WTC11 (cell line): ENCODE measurements around the gene RBFOX2. TPM values are rescaled to one million over a fixed set of nuclear protein-coding genes. Genes with fewer than 3 reads are reported as not detected.

ENCODE experiments used
- ATAC-seq: fragments of 200-7000 bp; cut with Tn5 transposase; 2 replicates; pipeline ENCODE4 v1.10.0; 2021; ENCODE audit warnings: mild to moderate bottlenecking, moderate library complexity
- CTCF ChIA-PET: fragments of 300-600 bp; sonication (Branson Sonifier 250); formaldehyde crosslinking; loops from one replicate; lab custom pipeline; 2021; ENCODE audit warnings: antibody characterized with exemption; lab: Charles Lee
- POLR2A ChIA-PET: fragments of 350-600 bp; sonication (Branson Sonifier 250); formaldehyde crosslinking; loops from one replicate; lab custom pipeline; 2021; ENCODE audit warnings: antibody characterized with exemption; lab: Charles Lee
- DNase-seq: peaks from one replicate; pipeline ENCODE4 v3.0.0; 2021; ENCODE audit warnings: low spot score
- H3K27ac Mint-ChIP-seq: 2 replicates; pipeline ENCODE4 v1.8.0; 2021; ENCODE audit warnings: mixed read lengths
- H3K27me3 Mint-ChIP-seq: 2 replicates; pipeline ENCODE4 v1.8.0; 2021; ENCODE audit warnings: low read depth, mild to moderate bottlenecking, moderate library complexity, mixed read lengths
- H3K36me3 Mint-ChIP-seq: 2 replicates; pipeline ENCODE4 v1.8.0; 2021; ENCODE audit warnings: mixed read lengths
- H3K4me1 Mint-ChIP-seq: 2 replicates; pipeline ENCODE4 v1.8.0; 2022; ENCODE audit warnings: mixed read lengths
- H3K4me3 Mint-ChIP-seq: 2 replicates; pipeline ENCODE4 v1.8.0; 2021; ENCODE audit warnings: mild to moderate bottlenecking, moderate library complexity, mixed read lengths
- H3K9me3 Mint-ChIP-seq: 2 replicates; pipeline ENCODE4 v1.8.0; 2021; ENCODE audit warnings: mixed read lengths
- ATF2 ChIP-seq: sonication (generic); formaldehyde crosslinking; IDR thresholded peaks from 2 replicates; pipeline ENCODE4 v1.8.1; 2022; ENCODE audit warnings: low read depth, missing genetic modification reagents, borderline replicate concordance
- CREM ChIP-seq: sonication (generic); formaldehyde crosslinking; IDR thresholded peaks from 2 replicates; pipeline ENCODE4 v1.8.1; 2022; ENCODE audit warnings: mild to moderate bottlenecking, missing genetic modification reagents, moderate library complexity
- E2F1 ChIP-seq: sonication (generic); formaldehyde crosslinking; IDR thresholded peaks from 2 replicates; pipeline ENCODE4 v1.8.0; 2022; ENCODE audit warnings: mild to moderate bottlenecking, missing genetic modification reagents
- ELF4 ChIP-seq: sonication (generic); formaldehyde crosslinking; IDR thresholded peaks from 2 replicates; pipeline ENCODE4 v1.8.1; 2022; ENCODE audit warnings: low read depth, mild to moderate bottlenecking, moderate library complexity, missing genetic modification reagents
- JAZF1 ChIP-seq: fragments of 250-450 bp; sonication (Bioruptor Pico); IDR thresholded peaks from 2 replicates; pipeline ENCODE4 v1.9.0; 2021; ENCODE audit warnings: moderate library complexity, mild to moderate bottlenecking, inconsistent platforms
- MYBL2 ChIP-seq: sonication (generic); formaldehyde crosslinking; IDR thresholded peaks from 2 replicates; pipeline ENCODE4 v1.8.1; 2023; ENCODE audit warnings: mild to moderate bottlenecking, moderate library complexity, missing genetic modification reagents
- NFYB ChIP-seq: sonication (generic); formaldehyde crosslinking; conservative IDR thresholded peaks from 2 replicates; pipeline ENCODE4 v1.8.0; 2022; ENCODE audit warnings: low read depth, missing genetic modification reagents
- RORB ChIP-seq: fragments of 250-450 bp; sonication (Bioruptor Pico); IDR thresholded peaks from 2 replicates; pipeline ENCODE4 v1.9.0; 2021; ENCODE audit warnings: mild to moderate bottlenecking
- SMAD3 ChIP-seq: sonication (generic); formaldehyde crosslinking; IDR thresholded peaks from 2 replicates; pipeline ENCODE4 v1.8.0; 2022; ENCODE audit warnings: missing genetic modification reagents, mild to moderate bottlenecking, borderline replicate concordance
- SOX15 ChIP-seq: fragments of 250-450 bp; sonication (Bioruptor Pico); IDR thresholded peaks from 2 replicates; pipeline ENCODE4 v1.9.0; 2021; ENCODE audit warnings: mild to moderate bottlenecking
- SP1 ChIP-seq: sonication (generic); formaldehyde crosslinking; conservative IDR thresholded peaks from 2 replicates; pipeline ENCODE4 v1.8.1; 2022; ENCODE audit warnings: missing genetic modification reagents
- TEAD1 ChIP-seq: sonication (generic); formaldehyde crosslinking; IDR thresholded peaks from 2 replicates; pipeline ENCODE4 v1.8.0; 2022; ENCODE audit warnings: mild to moderate bottlenecking, missing genetic modification reagents
- ZNF423 ChIP-seq: fragments of 250-450 bp; sonication (Bioruptor Pico); IDR thresholded peaks from 2 replicates; pipeline ENCODE4 v2.1.2; 2022; ENCODE audit warnings: mild to moderate bottlenecking, moderate library complexity
- ZNF671 ChIP-seq: fragments of 250-450 bp; sonication (Bioruptor Pico); IDR thresholded peaks from 2 replicates; pipeline ENCODE4 v1.8.0; 2021; ENCODE audit warnings: mild to moderate bottlenecking
- total RNA-seq: library from RNA; stranded (reverse); gene quantifications from 3 replicates; pipeline ENCODE4 v1.2.3, GENCODE V29; 2021
- TF ChIP-seq, protein P1 (sequence below): fragments of 250-450 bp; sonication (Bioruptor Pico); IDR thresholded peaks from 2 replicates; pipeline ENCODE4 v1.9.0; 2021; ENCODE audit warnings: mild to moderate bottlenecking
- TF ChIP-seq, protein P2 (sequence below): sonication (generic); formaldehyde crosslinking; IDR thresholded peaks from 2 replicates; pipeline ENCODE4 v1.8.1; 2023; ENCODE audit warnings: mild to moderate bottlenecking, missing genetic modification reagents, moderate library complexity
- TF ChIP-seq, protein P3 (sequence below): sonication (generic); formaldehyde crosslinking; IDR thresholded peaks from 2 replicates; pipeline ENCODE4 v1.8.1; 2022; ENCODE audit warnings: mild to moderate bottlenecking, missing genetic modification reagents, moderate library complexity, borderline replicate concordance
- TF ChIP-seq, protein P4 (sequence below): sonication (generic); formaldehyde crosslinking; IDR thresholded peaks from 2 replicates; pipeline ENCODE4 v1.8.1; 2023; ENCODE audit warnings: mild to moderate bottlenecking, moderate library complexity, missing genetic modification reagents
- TF ChIP-seq, protein P5 (sequence below): sonication (generic); formaldehyde crosslinking; IDR thresholded peaks from 2 replicates; pipeline ENCODE4 v1.8.0; 2023; ENCODE audit warnings: mild to moderate bottlenecking, missing genetic modification reagents
- TF ChIP-seq, protein P6 (sequence below): sonication (generic); formaldehyde crosslinking; IDR thresholded peaks from 2 replicates; pipeline ENCODE4 v1.8.0; 2022; ENCODE audit warnings: mild to moderate bottlenecking, missing genetic modification reagents

RBFOX2 gene
- total RNA-seq, 1 experiment from 2014 or later: 107 TPM

GRCh38 chr22:35889071-35889470 lies 139.6 kb downstream of the RBFOX2 start:
- TF ChIP-seq ELF4 (CRISPR knock-in tag) (no peak), MYBL2 (CRISPR knock-in tag) (no peak), TEAD1 (CRISPR knock-in tag) (no peak), JAZF1 (CRISPR knock-in tag) (no peak), SP1 (CRISPR knock-in tag) (no peak), ZNF671 (no peak), SMAD3 (CRISPR knock-in tag) (no peak), ATF2 (CRISPR knock-in tag) (no peak), E2F1 (no peak), NFYB (CRISPR knock-in tag) (no peak), RORB (no peak)
- TF ChIP-seq, protein P1, sequence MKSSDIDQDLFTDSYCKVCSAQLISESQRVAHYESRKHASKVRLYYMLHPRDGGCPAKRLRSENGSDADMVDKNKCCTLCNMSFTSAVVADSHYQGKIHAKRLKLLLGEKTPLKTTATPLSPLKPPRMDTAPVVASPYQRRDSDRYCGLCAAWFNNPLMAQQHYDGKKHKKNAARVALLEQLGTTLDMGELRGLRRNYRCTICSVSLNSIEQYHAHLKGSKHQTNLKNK (CRISPR knock-in tag): no peak
- TF ChIP-seq, protein P2, sequence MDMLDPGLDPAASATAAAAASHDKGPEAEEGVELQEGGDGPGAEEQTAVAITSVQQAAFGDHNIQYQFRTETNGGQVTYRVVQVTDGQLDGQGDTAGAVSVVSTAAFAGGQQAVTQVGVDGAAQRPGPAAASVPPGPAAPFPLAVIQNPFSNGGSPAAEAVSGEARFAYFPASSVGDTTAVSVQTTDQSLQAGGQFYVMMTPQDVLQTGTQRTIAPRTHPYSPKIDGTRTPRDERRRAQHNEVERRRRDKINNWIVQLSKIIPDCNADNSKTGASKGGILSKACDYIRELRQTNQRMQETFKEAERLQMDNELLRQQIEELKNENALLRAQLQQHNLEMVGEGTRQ (CRISPR knock-in tag): no peak
- TF ChIP-seq, protein P3, sequence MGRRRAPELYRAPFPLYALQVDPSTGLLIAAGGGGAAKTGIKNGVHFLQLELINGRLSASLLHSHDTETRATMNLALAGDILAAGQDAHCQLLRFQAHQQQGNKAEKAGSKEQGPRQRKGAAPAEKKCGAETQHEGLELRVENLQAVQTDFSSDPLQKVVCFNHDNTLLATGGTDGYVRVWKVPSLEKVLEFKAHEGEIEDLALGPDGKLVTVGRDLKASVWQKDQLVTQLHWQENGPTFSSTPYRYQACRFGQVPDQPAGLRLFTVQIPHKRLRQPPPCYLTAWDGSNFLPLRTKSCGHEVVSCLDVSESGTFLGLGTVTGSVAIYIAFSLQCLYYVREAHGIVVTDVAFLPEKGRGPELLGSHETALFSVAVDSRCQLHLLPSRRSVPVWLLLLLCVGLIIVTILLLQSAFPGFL (CRISPR knock-in tag): no peak
- TF ChIP-seq, protein P4, sequence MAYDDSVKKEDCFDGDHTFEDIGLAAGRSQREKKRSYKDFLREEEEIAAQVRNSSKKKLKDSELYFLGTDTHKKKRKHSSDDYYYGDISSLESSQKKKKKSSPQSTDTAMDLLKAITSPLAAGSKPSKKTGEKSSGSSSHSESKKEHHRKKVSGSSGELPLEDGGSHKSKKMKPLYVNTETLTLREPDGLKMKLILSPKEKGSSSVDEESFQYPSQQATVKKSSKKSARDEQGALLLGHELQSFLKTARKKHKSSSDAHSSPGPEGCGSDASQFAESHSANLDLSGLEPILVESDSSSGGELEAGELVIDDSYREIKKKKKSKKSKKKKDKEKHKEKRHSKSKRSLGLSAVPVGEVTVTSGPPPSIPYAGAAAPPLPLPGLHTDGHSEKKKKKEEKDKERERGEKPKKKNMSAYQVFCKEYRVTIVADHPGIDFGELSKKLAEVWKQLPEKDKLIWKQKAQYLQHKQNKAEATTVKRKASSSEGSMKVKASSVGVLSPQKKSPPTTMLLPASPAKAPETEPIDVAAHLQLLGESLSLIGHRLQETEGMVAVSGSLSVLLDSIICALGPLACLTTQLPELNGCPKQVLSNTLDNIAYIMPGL (CRISPR knock-in tag): no peak
- no peaks in the 10 kb centered on the region for H3K27me3 Mint-ChIP-seq
- ChIA-PET CTCF (no interaction called here), POLR2A (no interaction called here)
- no peak overlapping the region for H3K4me3 Mint-ChIP-seq
- H3K4me1 Mint-ChIP-seq: peaks cover 24% of the 10 kb centered on the region
- no peak for DNase-seq
- H3K9me3 Mint-ChIP-seq: no peaks in the 10 kb centered on the region
- H3K36me3 Mint-ChIP-seq: no peaks in the 10 kb centered on the region
- no peak for ATAC-seq
- H3K27ac Mint-ChIP-seq: no peak overlapping the region

GRCh38 chr22:35888181-35888870 lies 140.3 kb downstream of the RBFOX2 start:
- ATAC-seq: no peak
- H3K27ac Mint-ChIP-seq: no peak overlapping the region
- CTCF ChIA-PET: no interaction called here

More at GRCh38 chr22:35888181-35888870, 140.3 kb downstream of the RBFOX2 start:
- TF ChIP-seq MYBL2 (CRISPR knock-in tag) (no peak), ZNF423 (CRISPR knock-in tag) (no peak), CREM (CRISPR knock-in tag) (no peak), SOX15 (CRISPR knock-in tag) (no peak), ZNF671 (no peak)
- TF ChIP-seq, protein P4 (CRISPR knock-in tag): no peak
- TF ChIP-seq, protein P5, sequence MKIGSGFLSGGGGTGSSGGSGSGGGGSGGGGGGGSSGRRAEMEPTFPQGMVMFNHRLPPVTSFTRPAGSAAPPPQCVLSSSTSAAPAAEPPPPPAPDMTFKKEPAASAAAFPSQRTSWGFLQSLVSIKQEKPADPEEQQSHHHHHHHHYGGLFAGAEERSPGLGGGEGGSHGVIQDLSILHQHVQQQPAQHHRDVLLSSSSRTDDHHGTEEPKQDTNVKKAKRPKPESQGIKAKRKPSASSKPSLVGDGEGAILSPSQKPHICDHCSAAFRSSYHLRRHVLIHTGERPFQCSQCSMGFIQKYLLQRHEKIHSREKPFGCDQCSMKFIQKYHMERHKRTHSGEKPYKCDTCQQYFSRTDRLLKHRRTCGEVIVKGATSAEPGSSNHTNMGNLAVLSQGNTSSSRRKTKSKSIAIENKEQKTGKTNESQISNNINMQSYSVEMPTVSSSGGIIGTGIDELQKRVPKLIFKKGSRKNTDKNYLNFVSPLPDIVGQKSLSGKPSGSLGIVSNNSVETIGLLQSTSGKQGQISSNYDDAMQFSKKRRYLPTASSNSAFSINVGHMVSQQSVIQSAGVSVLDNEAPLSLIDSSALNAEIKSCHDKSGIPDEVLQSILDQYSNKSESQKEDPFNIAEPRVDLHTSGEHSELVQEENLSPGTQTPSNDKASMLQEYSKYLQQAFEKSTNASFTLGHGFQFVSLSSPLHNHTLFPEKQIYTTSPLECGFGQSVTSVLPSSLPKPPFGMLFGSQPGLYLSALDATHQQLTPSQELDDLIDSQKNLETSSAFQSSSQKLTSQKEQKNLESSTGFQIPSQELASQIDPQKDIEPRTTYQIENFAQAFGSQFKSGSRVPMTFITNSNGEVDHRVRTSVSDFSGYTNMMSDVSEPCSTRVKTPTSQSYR (CRISPR knock-in tag): no peak
- TF ChIP-seq, protein P1 (CRISPR knock-in tag): no peak
- TF ChIP-seq, protein P6, sequence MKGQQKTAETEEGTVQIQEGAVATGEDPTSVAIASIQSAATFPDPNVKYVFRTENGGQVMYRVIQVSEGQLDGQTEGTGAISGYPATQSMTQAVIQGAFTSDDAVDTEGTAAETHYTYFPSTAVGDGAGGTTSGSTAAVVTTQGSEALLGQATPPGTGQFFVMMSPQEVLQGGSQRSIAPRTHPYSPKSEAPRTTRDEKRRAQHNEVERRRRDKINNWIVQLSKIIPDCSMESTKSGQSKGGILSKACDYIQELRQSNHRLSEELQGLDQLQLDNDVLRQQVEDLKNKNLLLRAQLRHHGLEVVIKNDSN: no peak
- Mint-ChIP-seq H3K27me3 (no peaks in the 10 kb centered on the region), H3K9me3 (no peaks in the 10 kb centered on the region), H3K4me3 (no peak overlapping the region), H3K4me1 (peaks cover 28% of the 10 kb centered on the region), H3K36me3 (no peaks in the 10 kb centered on the region)
- POLR2A ChIA-PET: no interaction called here
- DNase-seq: no peak
